DLD1 (cell line): ENCODE measurements around the gene SEMA3C.

Source experiments
- in situ Hi-C: cut with HindIII; loops from 2 replicates; pipeline ENCODE4 v1.10.0; 2017; ENCODE audit warnings: low sequenced_read_pairs

SEMA3C gene

GRCh38 chr7:80858141-80858903, 60.5 kb downstream of the SEMA3C start:
- in situ Hi-C loops: no loop called here

GRCh38 chr7:80856769-80857168, 62.1 kb downstream of the SEMA3C start:
- in situ Hi-C loops: no loop called here

- in situ Hi-C loops: no loop called here
Measured at GRCh38 chr7:80851896-80852476, 66.9 kb downstream of the SEMA3C start.

- in situ Hi-C loops: no loop called here
Measured at GRCh38 chr7:80848841-80849240, 70.0 kb downstream of the SEMA3C start.

GRCh38 chr7:80847895-80848294, 71.0 kb downstream of the SEMA3C start:
- in situ Hi-C loops: no loop called here

GRCh38 chr7:80847027-80847426, 71.8 kb downstream of the SEMA3C start:
- in situ Hi-C loops: no loop called here

- in situ Hi-C loops: no loop called here
Measured at GRCh38 chr7:80844916-80845315, 73.9 kb downstream of the SEMA3C start.

GRCh38 chr7:80843018-80843677, 75.7 kb downstream of the SEMA3C start:
- in situ Hi-C loops: no loop called here

- in situ Hi-C loops: no loop called here
Measured at GRCh38 chr7:80842022-80842790, 76.6 kb downstream of the SEMA3C start.

- in situ Hi-C loops: no loop called here
Measured at GRCh38 chr7:80841423-80841955, 77.4 kb downstream of the SEMA3C start.

GRCh38 chr7:80840681-80841080, 78.2 kb downstream of the SEMA3C start:
- in situ Hi-C loops: no loop called here

- in situ Hi-C loops: no loop called here
Measured at GRCh38 chr7:80839855-80840254, 79.0 kb downstream of the SEMA3C start.

GRCh38 chr7:80838643-80839042, 80.2 kb downstream of the SEMA3C start:
- in situ Hi-C loops: no loop called here

- in situ Hi-C loops: no loop called here
Measured at GRCh38 chr7:80837345-80837744, 81.5 kb downstream of the SEMA3C start.

GRCh38 chr7:80835251-80835650, 83.6 kb downstream of the SEMA3C start:
- in situ Hi-C loops: no loop called here

GRCh38 chr7:80833289-80834268, 85.3 kb downstream of the SEMA3C start:
- in situ Hi-C loops: no loop called here

GRCh38 chr7:80832006-80832405, 86.8 kb downstream of the SEMA3C start:
- in situ Hi-C loops: no loop called here

GRCh38 chr7:80830584-80831285, 88.1 kb downstream of the SEMA3C start:
- in situ Hi-C loops: no loop called here

- in situ Hi-C loops: no loop called here
Measured at GRCh38 chr7:80830010-80830409, 88.8 kb downstream of the SEMA3C start.
